Suprapubic skin (tissue), 3 donors: ENCODE data around the gene DEPDC5.

ENCODE experiments used
- POLR2A ChIP-seq, 2 donors: fragments of 450-650 bp; IDR thresholded peaks; one replicate each; pipeline ENCODE4 v1.6.1; 2017; ENCODE audit warnings: antibody characterized with exemption in 2 of 2, mild to moderate bottlenecking in 2 of 2, moderate library complexity in 2 of 2
- TF ChIP-seq, protein P1 (sequence below), 2 donors: fragments of 200-600 bp in 1 of 2; fragments of 450-650 bp in 1 of 2; sonication (generic) in 1 of 2; IDR thresholded peaks; one replicate each; pipeline ENCODE4 v1.5.1; 2016 to 2019; ENCODE audit warnings: antibody characterized with exemption in 2 of 2, mild to moderate bottlenecking in 1 of 2, moderate library complexity in 1 of 2

DNA sequence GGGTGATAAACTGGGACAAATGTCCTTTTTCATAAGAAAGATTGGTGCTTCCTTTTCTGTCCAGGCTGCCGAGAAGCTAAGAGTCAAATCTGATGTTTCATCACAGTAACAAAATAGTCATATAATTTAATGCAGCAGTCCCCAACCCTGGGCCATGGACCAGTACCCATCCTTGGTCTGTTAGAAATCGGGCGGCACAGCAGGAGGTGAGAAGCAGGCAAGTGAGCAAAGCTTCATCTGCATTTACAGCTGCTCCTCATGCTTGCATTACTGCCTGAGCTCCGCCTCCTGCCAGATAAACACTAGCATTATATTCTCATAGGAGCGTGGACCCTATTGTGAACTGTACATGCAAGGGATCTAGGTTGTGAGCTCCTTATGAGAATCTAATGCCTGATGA lies 30.1 kb upstream of the DEPDC5 start:
- TF ChIP-seq POLR2A (IDR thresholded peaks at IDR 0.05), result no peak
- TF ChIP-seq, protein P1, sequence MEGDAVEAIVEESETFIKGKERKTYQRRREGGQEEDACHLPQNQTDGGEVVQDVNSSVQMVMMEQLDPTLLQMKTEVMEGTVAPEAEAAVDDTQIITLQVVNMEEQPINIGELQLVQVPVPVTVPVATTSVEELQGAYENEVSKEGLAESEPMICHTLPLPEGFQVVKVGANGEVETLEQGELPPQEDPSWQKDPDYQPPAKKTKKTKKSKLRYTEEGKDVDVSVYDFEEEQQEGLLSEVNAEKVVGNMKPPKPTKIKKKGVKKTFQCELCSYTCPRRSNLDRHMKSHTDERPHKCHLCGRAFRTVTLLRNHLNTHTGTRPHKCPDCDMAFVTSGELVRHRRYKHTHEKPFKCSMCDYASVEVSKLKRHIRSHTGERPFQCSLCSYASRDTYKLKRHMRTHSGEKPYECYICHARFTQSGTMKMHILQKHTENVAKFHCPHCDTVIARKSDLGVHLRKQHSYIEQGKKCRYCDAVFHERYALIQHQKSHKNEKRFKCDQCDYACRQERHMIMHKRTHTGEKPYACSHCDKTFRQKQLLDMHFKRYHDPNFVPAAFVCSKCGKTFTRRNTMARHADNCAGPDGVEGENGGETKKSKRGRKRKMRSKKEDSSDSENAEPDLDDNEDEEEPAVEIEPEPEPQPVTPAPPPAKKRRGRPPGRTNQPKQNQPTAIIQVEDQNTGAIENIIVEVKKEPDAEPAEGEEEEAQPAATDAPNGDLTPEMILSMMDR (IDR thresholded peaks at IDR 0.05), result no peak
